Upper lobe of left lung (tissue), 6 donors: ENCODE results near the gene SMIM20. TPM values are rescaled to one million over a fixed set of nuclear protein-coding genes. Genes with fewer than 3 reads are reported as not detected.
"Not testable (repeated sequence)": the region's sequence is repeated elsewhere in the genome, so short reads cannot be mapped to it uniquely, and the experiment has no call there.

ENCODE experiments used
- ATAC-seq, 2 donors: fragments of 200-7000 bp; cut with Tn5 transposase; one replicate each; pipeline ENCODE4 v1.9.1; 2022; ENCODE audit warnings: mild to moderate bottlenecking in 2 of 2, moderate library complexity in 2 of 2; ENCODE audit not compliant: low FRiP score in 2 of 2
- DNase-seq, 2 donors: peaks; one replicate each; pipeline ENCODE4 v3.0.0-alpha.2; 2019 to 2020
- H3K27ac ChIP-seq, 4 donors: fragments of 200-600 bp; sonication (generic); one replicate each; pipeline ENCODE4 v1.5.1; 2016 to 2019
- H3K27me3 ChIP-seq, 4 donors: fragments of 200-600 bp; sonication (generic); one replicate each; pipeline ENCODE4 v1.5.1; 2017 to 2019
- H3K36me3 ChIP-seq, 4 donors: fragments of 200-600 bp; sonication (generic); one replicate each; pipeline ENCODE4 v1.5.1; 2016 to 2019
- H3K4me1 ChIP-seq, 4 donors: fragments of 200-600 bp; sonication (generic); one replicate each; pipeline ENCODE4 v1.5.1; 2018 to 2019
- H3K4me3 ChIP-seq, 4 donors: fragments of 200-600 bp; sonication (generic); one replicate each; pipeline ENCODE4 v1.5.1; 2017 to 2019; ENCODE audit warnings: mild to moderate bottlenecking in 2 of 4, moderate library complexity in 1 of 4
- H3K9me3 ChIP-seq, 4 donors: fragments of 200-600 bp; sonication (generic); one replicate each; pipeline ENCODE4 v1.5.1; 2018 to 2019
- CTCF ChIP-seq, 6 experiments: fragments of 450-650 bp in 4 of 6; fragments of 200-600 bp in 2 of 6; sonication (generic) in 2 of 6; IDR thresholded peaks; one replicate each; pipeline ENCODE4 v1.5.1; 2016 to 2019; ENCODE audit warnings: antibody characterized with exemption in 6 of 6
- EP300 ChIP-seq, 4 donors: sonication (generic); formaldehyde crosslinking; IDR thresholded peaks; one replicate each; pipeline ENCODE4 v1.5.1; 2017; ENCODE audit warnings: antibody characterized with exemption in 4 of 4, control low read depth in 2 of 4
- POLR2A ChIP-seq, 4 donors: fragments of 450-650 bp; IDR thresholded peaks; one replicate each; pipeline ENCODE4 v1.5.1; 2016 to 2017; ENCODE audit warnings: antibody characterized with exemption in 4 of 4, mild to moderate bottlenecking in 2 of 4
- POLR2AphosphoS5 ChIP-seq, 2 donors: sonication (generic); formaldehyde crosslinking; IDR thresholded peaks; one replicate each; pipeline ENCODE4 v1.5.1; 2017; ENCODE audit warnings: antibody characterized with exemption in 2 of 2
- whole genome bisulfite sequencing, 2 donors: methylation state at CpG; one replicate each; pipeline ENCODE4 v1.1.5; 2017 to 2018; 5-methylcytosine and 5-hydroxymethylcytosine counted together
- total RNA-seq, 6 donors: library from RNA; depleted of rRNA in 4 of 6; stranded (reverse); fragments of >200 nt in 4 of 6; gene quantifications; one replicate each; pipeline versions ENCODE4 v1.1.0 to v1.2.1, GENCODE V29; 2016 to 2021
- donor health status: DM: no; HTN: no; CAD: no; lungs with moderate emphysema.
- donor health status: DM: no; HTN: yes; CAD: no; lungs with severe emphysema.

The SMIM20 gene
- total RNA-seq, 6 donors from 2014 or later = 7.5 to 33.4 (median 20.8) TPM

- no peaks in the 10 kb centered on the region for H3K36me3 ChIP-seq
- no peaks in the 10 kb centered on the region for H3K27me3 ChIP-seq
- DNase-seq (peak in 1 of 2 donors; percentile 22), ATAC-seq (no peak)
- H3K4me3 ChIP-seq = no peak overlapping the region
- H3K27ac ChIP-seq = no peak overlapping the region
- TF ChIP-seq CTCF (IDR thresholded peaks at IDR 0.05) (no peak), EP300 (IDR thresholded peaks at IDR 0.05) (no peak), POLR2A (IDR thresholded peaks at IDR 0.05) (no peak), POLR2AphosphoS5 (IDR thresholded peaks at IDR 0.05) (no peak)
- peaks cover 0 to 8% (median 0%) of the 10 kb centered on the region in 4 donors for H3K4me1 ChIP-seq
- H3K9me3 ChIP-seq = no peaks in the 10 kb centered on the region
- WGBS, 2 donors = 86 to 90% methylated on average over 8 to 10 of the region's 10 CpGs
These were observed 13.0 kb upstream of the SMIM20 start for GRCh38 chr4:25901030-25901430.

DNA sequence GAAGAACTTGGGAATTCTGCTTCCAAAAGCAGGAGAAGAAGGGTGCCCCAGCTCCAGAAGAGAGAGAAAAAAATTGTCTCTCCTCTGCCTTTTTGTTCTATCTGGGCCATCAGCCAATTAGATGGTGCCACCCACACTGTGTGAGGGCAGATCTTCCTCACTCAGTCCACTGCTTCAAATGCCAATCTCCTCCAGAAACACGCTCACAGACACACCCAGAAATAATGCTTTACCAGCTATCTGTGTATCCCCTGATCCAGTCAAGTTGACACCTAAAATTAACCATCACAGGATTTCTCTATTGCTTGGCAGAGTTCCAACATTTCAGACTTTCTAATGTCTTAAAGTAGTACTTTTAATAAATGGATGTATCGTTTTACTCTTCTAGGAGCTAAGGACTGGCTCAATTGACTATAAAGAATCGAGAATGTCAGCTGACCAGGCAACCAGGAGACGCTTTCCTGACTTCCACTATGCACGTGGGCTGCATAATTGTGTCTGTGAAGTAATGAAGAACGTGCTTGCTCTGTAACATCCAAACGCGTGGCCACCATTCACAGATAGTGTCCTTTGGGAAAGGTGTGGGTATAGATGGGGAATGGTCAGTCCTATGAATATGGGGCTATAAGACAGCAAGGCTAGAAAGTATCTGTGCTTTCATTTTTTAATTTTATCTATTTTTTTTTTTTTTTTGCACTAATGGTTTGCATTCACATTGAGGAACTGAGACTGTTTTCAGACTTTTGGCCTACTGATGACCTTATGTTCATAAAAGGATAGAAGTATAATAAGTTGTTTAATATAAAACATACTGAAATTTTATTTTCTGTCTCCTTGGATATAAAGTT, 9.9 kb upstream of the SMIM20 start:
- no peak overlapping the region for H3K27ac ChIP-seq
- H3K9me3 ChIP-seq = no peaks in the 10 kb centered on the region
- no peaks in the 10 kb centered on the region for H3K27me3 ChIP-seq
- DNase-seq = no peak
- WGBS, 2 donors = 86 to 88% methylated on average over 8 of the region's 8 CpGs
- H3K4me3 ChIP-seq = no peak overlapping the region
- H3K4me1 ChIP-seq = no peaks in the 10 kb centered on the region
- no peak for ATAC-seq
- TF ChIP-seq POLR2AphosphoS5 (IDR thresholded peaks at IDR 0.05) (no peak), CTCF (IDR thresholded peaks at IDR 0.05) (no peak)
- H3K36me3 ChIP-seq = no peaks in the 10 kb centered on the region

- TF ChIP-seq POLR2AphosphoS5 (IDR thresholded peaks at IDR 0.05) = no peak
- TF ChIP-seq CTCF (IDR thresholded peaks at IDR 0.05) = no peak
- no peak for TF ChIP-seq EP300 (IDR thresholded peaks at IDR 0.05)
- TF ChIP-seq POLR2A (IDR thresholded peaks at IDR 0.05) = no peak
- 85 to 92% methylated on average over 3 of the region's 3 CpGs for WGBS, 2 donors
- no peak overlapping the region for H3K4me3 ChIP-seq
- H3K27ac ChIP-seq = no peak overlapping the region
- ATAC-seq (no peak), DNase-seq (no peak)
- H3K36me3 ChIP-seq = no peaks in the 10 kb centered on the region
- H3K27me3 ChIP-seq = no peaks in the 10 kb centered on the region
- H3K9me3 ChIP-seq = no peaks in the 10 kb centered on the region
- no peaks in the 10 kb centered on the region for H3K4me1 ChIP-seq
These were observed 9.3 kb upstream of the SMIM20 start for GRCh38 chr4:25904748-25905082.

DNA sequence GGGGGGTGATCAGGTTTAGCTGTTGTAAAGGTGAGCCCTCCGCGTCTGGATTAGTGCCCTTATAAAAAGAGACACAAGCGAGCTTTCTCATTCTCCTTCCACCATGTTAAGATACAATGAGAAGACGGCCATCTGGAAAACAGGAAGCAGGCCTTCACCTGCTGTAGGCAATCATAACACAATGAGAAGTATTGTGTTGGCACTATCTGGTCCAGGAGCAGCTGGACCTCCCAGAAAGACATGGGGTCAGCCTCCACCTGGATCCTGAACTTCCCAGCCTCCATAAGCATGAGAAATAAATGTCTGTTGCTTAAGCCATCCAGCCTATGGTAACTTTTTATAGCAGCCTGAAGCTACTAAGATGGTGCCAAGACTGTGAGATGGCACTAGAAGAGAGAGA, 8.6 kb upstream of the SMIM20 start:
- Histone ChIP-seq H3K4me3 (no peak overlapping the region), H3K27me3 (no peaks in the 10 kb centered on the region), H3K36me3 (no peaks in the 10 kb centered on the region), H3K4me1 (no peaks in the 10 kb centered on the region), H3K27ac (no peak overlapping the region), H3K9me3 (no peaks in the 10 kb centered on the region)
- ATAC-seq = no peak
- DNase-seq = no peak
- 91 to 95% methylated on average over 4 of the region's 4 CpGs for WGBS, 2 donors
- TF ChIP-seq CTCF (IDR thresholded peaks at IDR 0.05) (no peak), EP300 (IDR thresholded peaks at IDR 0.05) (no peak), POLR2A (IDR thresholded peaks at IDR 0.05) (no peak), POLR2AphosphoS5 (IDR thresholded peaks at IDR 0.05) (no peak)

- H3K9me3 ChIP-seq, DNase-seq, H3K4me3 ChIP-seq, H3K27ac ChIP-seq, ATAC-seq, H3K36me3 ChIP-seq, H3K4me1 ChIP-seq, H3K27me3 ChIP-seq: not testable (repeated sequence)
- WGBS, 2 donors = 96 to 99% methylated on average over 11 of the region's 11 CpGs
These were observed 7.9 kb upstream of the SMIM20 start for GRCh38 chr4:25906113-25906512.
